ENCODE data around the gene NHLH1.

The NHLH1 gene

GRCh38 chr1:160402001-160402795 lies 35.3 kb downstream of the NHLH1 start:
- in situ Hi-C loops (cut with MboI; ENCODE audit: low pct_unique_long_range_greater_than_20kb, low sequenced_read_pairs, unreplicated experiment), result loop anchor here (25.0 kb wide), 2 partner anchors 435 to 560 kb away; partner anchors contain the start of gene ITLN2
- DNase-seq (ENCODE audit: low spot score), result no peak

GRCh38 chr1:160403244-160403643 lies 36.4 kb downstream of the NHLH1 start:
- in situ Hi-C loops (cut with MboI; ENCODE audit: low pct_unique_long_range_greater_than_20kb, low sequenced_read_pairs, unreplicated experiment), result loop anchor here (25.0 kb wide), 2 partner anchors 434 to 559 kb away; partner anchors contain the start of gene ITLN2
- no peak for TF ChIP-seq CTCF (IDR thresholded peaks at IDR 0.05; ENCODE audit: extremely low read depth, insufficient read depth, missing control alignments)
- DNase-seq (ENCODE audit: low spot score), result no peak

More at GRCh38 chr1:160402001-160402795, 35.3 kb downstream of the NHLH1 start:
- no peak for TF ChIP-seq CTCF (IDR thresholded peaks at IDR 0.05; ENCODE audit: extremely low read depth, insufficient read depth, missing control alignments)

- no peak for TF ChIP-seq CTCF (IDR thresholded peaks at IDR 0.05; ENCODE audit: extremely low read depth, insufficient read depth, missing control alignments)
- in situ Hi-C loops (cut with MboI; ENCODE audit: low pct_unique_long_range_greater_than_20kb, low sequenced_read_pairs, unreplicated experiment), result loop anchor here (25.0 kb wide), 2 partner anchors 433 to 558 kb away; partner anchors contain the start of gene ITLN2
- no peak for DNase-seq (ENCODE audit: low spot score)
Observed at GRCh38 chr1:160404094-160404493, 37.2 kb downstream of the NHLH1 start.

GRCh38 chr1:160405331-160405877 lies 38.5 kb downstream of the NHLH1 start:
- in situ Hi-C loops (cut with MboI; ENCODE audit: low pct_unique_long_range_greater_than_20kb, low sequenced_read_pairs, unreplicated experiment), result loop anchor here (25.0 kb wide), 2 partner anchors 432 to 557 kb away; partner anchors contain the start of gene ITLN2
- no peak for DNase-seq (ENCODE audit: low spot score)
- TF ChIP-seq CTCF (IDR thresholded peaks at IDR 0.05; ENCODE audit: extremely low read depth, insufficient read depth, missing control alignments), result no peak

- DNase-seq (ENCODE audit: low spot score), result no peak
- in situ Hi-C loops (cut with MboI; ENCODE audit: low pct_unique_long_range_greater_than_20kb, low sequenced_read_pairs, unreplicated experiment), result loop anchor here (25.0 kb wide), 2 partner anchors 431 to 556 kb away; partner anchors contain the start of gene ITLN2
- no peak for TF ChIP-seq CTCF (IDR thresholded peaks at IDR 0.05; ENCODE audit: extremely low read depth, insufficient read depth, missing control alignments)
Observed at GRCh38 chr1:160406131-160406968, 39.5 kb downstream of the NHLH1 start.
